Kasumi-1 (cell line): ENCODE measurements around the gene MTMR2.

Source experiments
- DNase-seq, 2 experiments: peaks; one replicate each; lab custom pipeline; 2025; lab: John Stamatoyannopoulos, UW

Gene MTMR2

GRCh38 chr11:95918056-95918455 lies 5.9 kb downstream of the MTMR2 start:
- no peak for DNase-seq

DNA sequence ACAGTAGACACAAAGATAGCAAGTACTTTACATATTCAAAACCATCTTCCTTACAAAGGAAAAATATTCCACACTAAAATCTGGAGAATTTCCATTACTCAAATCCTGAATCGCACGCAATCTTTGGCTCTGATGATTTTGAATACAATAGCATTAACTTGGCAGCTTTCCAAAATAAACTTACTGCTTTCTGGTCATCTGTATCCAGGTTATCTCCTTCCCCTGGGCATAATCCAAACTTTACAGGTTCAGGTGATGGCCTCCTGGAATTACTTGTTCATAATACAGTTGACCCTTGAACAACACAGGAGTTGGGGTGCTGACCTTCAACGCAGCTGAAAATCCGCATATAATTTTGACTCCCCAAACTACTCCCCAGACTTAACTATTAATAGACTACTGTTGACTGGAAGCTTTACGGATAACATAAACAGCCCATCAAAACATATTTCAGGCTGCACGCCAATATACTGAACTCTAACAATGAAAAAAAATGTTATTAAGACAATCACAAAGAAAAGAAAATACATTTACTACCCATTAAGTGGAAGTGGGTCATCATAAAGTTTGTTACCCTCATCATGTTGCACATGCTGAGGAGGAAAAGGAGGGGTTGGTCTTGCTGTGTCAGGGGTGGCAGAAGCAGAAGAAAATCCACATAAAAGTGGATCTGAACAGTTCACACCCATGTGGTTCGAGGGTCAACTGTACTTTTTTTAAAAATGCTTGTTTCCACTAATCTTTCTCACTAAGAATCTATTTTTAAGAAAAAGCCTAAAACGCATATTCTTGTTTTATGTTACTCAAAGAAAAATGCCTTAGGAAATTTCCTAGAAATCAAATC lies 6.5 kb downstream of the MTMR2 start:
- DNase-seq = no peak

- DNase-seq = no peak
Observed at GRCh38 chr11:95916049-95916448, 7.9 kb downstream of the MTMR2 start.

DNA sequence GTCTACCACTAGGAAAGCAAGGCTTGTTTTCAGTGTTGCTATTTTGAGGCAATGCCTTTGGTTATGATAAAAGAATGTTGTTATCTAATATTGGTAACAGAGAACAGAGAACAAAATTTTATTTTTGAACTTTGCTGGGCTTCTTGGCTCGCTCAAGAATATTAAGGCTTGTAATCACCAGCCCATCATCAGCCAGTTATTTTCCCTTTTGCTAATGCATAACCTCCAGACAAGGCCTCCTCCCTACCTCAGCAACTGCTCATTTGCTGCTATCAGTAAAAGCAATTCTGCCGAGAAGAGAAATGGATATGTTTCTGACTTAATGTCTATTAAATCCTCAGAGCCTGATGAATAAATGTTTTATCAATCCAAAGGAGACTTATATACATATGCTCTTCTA lies 8.9 kb downstream of the MTMR2 start:
- DNase-seq = no peak

- no peak for DNase-seq
Observed at GRCh38 chr11:95913830-95914615, 9.9 kb downstream of the MTMR2 start.

- DNase-seq = no peak
Observed at GRCh38 chr11:95912902-95913560, 10.9 kb downstream of the MTMR2 start.

DNA sequence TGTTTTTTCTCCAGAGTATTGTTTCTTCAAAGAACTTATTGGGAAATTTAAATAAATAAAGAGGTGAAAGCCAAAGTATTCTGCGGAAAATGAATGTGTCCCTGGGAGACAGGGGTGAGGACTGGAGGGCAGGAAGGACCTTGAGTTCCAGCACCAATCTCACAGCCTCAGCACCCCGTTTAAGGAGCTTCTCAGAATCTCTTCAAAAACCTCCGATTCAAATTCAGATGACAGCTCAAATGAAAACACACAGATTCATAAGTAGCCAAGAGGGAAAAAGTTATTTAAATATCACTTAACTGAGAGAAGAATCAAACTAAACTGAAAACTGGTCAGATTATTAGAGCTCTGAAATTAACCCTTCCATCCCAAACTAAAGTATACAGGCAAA lies 12.5 kb downstream of the MTMR2 start:
- DNase-seq = no peak

- no peak for DNase-seq
Observed at GRCh38 chr11:95910638-95911368, 13.1 kb downstream of the MTMR2 start.

DNA sequence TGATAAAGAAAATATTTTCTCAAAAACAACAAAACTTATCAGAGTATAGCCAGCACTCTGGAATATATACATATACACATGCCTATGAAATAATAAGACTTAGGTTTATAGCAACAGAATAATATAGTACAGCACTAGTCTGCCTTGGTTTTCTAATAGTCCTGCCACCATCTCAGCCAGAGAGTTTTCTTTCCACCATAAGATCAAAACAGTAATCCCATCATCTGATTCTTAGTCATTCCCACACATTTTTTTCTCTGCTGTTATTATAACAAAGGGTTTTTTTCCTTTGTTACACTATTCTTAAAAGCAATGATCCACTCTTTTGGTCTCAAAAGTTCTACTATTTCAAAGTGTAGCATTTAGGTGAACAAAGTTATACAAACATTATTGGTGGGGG lies 15.1 kb downstream of the MTMR2 start:
- DNase-seq = no peak

- no peak for DNase-seq
Observed at GRCh38 chr11:95907476-95907875, 16.4 kb downstream of the MTMR2 start.

- DNase-seq = no peak
Observed at GRCh38 chr11:95904009-95904650, 19.8 kb downstream of the MTMR2 start.

GRCh38 chr11:95898782-95899181 lies 25.1 kb downstream of the MTMR2 start:
- no peak for DNase-seq

DNA sequence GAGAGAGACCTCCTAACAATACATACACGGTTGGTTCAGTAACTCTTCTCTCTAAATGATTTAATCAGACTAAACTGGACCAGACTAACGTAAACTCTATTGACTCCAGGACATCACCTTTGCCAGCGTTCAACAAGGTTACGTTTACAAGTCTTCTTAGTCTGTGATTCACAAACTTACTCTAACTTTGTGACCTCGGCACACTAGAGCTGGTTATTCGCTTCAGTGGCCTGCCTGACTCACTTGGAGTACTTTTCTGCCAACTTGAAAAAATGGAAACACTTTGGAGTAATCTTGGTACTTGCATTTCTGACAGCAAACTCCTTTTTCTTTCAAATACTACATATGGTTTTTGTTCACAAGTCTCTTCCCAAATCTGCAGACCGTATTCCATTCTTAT lies 26.2 kb downstream of the MTMR2 start:
- no peak for DNase-seq

DNA sequence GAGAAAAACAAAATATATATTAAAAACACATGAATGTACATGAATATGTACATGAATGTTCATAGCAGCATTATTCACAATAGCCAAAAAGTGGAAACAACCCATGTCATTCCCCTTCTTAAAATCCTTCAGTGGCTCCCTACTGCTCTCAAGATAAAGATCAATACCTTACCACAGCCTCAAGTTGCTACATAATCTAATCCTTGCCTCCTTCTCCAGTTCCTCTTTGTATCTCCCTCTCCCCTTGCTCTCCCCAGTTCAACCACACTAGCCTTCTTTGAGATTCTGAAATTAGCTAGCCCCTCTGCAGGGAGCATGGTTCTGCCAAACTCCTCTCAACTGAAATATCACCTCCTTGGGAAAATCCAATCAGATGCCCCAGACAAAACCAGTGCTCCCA lies 28.1 kb downstream of the MTMR2 start:
- DNase-seq = peak; percentile 63 to 74

GRCh38 chr11:95892892-95893570 lies 30.9 kb downstream of the MTMR2 start:
- no peak for DNase-seq

GRCh38 chr11:95892492-95892891 lies 31.4 kb downstream of the MTMR2 start:
- no peak for DNase-seq

- DNase-seq = no peak
Observed at GRCh38 chr11:95891423-95892170, 32.3 kb downstream of the MTMR2 start.

GRCh38 chr11:95888852-95889251 lies 35.1 kb downstream of the MTMR2 start:
- DNase-seq = no peak

DNA sequence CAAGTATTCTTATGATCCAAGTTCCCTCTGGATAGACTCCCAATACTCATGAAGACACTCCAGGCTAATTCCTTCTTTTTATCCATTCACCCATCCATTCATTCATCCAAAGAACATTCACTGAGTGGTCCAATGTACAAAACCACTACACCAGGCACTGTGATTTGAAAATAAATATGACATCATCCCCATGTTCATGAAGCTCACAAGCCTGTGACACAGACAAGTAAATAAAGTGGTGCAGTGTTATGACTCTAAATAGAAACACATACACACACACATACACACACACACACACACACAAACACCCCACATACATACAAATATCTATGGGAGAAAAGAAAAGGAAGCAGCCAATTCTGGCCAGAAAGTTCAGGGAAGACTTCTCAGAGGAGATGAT lies 35.5 kb downstream of the MTMR2 start:
- no peak for DNase-seq

DNA sequence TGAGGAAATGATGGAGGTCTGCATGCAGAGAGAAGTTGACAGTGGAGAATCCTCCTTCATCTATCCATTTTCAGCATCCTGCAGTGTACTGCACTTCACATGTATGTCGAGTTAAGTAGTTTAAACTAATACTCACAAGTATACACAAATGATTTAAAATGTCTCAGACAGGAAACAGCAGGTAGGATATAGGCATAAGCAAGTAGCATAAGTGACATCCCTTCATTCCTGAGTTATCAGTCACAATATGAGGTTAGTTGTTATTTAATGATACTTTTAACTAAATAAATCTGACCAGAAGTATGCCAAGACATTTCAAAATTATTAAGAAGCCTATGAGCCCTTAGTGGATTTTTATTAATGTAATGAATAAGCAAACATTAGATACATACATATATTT lies 37.4 kb downstream of the MTMR2 start:
- no peak for DNase-seq
